Small intestine (tissue), 7 donors: ENCODE data around the gene HAUS8. TPM values are rescaled to one million over a fixed set of nuclear protein-coding genes. Genes with fewer than 3 reads are reported as not detected.
A peak's percentile ranks its signal among the peaks of the same experiment; 100 is the strongest.

Experiments
- DNase-seq, 2 donors: peaks; one replicate each; pipeline versions ENCODE4 v3.0.0 to v3.0.0-alpha.2; 2013
- FAIRE-seq: peaks from 2 replicates; lab custom pipeline; 2012; peaks lifted over from hg19 to GRCh38; lab: Jason Lieb, UNC
- H3K27ac ChIP-seq, 3 donors: one replicate each; pipeline ENCODE4 v1.5.1; 2013; ENCODE audit warnings: low read length in 2 of 3, mild to moderate bottlenecking in 2 of 3, control low read depth in 1 of 3, inconsistent platforms in 1 of 3, low read depth in 1 of 3, moderate library complexity in 1 of 3
- H3K27me3 ChIP-seq, 3 donors: one replicate each; pipeline ENCODE4 v1.6.1; 2013; ENCODE audit warnings: low read length in 3 of 3, inconsistent platforms in 1 of 3; ENCODE audit not compliant: control insufficient read depth in 3 of 3, insufficient read depth in 3 of 3
- H3K36me3 ChIP-seq, 3 donors: one replicate each; pipeline ENCODE4 v1.6.1; 2013; ENCODE audit warnings: low read length in 3 of 3, inconsistent platforms in 1 of 3, low read depth in 1 of 3, mild to moderate bottlenecking in 1 of 3, moderate library complexity in 1 of 3; ENCODE audit not compliant: control insufficient read depth in 3 of 3, insufficient read depth in 2 of 3
- H3K4me1 ChIP-seq, 3 donors: one replicate each; pipeline ENCODE4 v1.6.1; 2013; ENCODE audit warnings: low read length in 2 of 3, inconsistent platforms in 1 of 3, low read depth in 1 of 3, mild to moderate bottlenecking in 1 of 3, moderate library complexity in 1 of 3; ENCODE audit not compliant: control insufficient read depth in 3 of 3, insufficient read depth in 2 of 3
- H3K4me3 ChIP-seq, 3 donors: one replicate each; pipeline ENCODE4 v1.5.1; 2013; ENCODE audit warnings: low read length in 3 of 3, control low read depth in 1 of 3, inconsistent platforms in 1 of 3, low read depth in 1 of 3, mild to moderate bottlenecking in 1 of 3, moderate library complexity in 1 of 3
- H3K9me3 ChIP-seq, 2 donors: one replicate each; pipeline ENCODE4 v1.6.1; 2013; ENCODE audit warnings: low read depth in 1 of 2, low read length in 1 of 2; ENCODE audit not compliant: control insufficient read depth in 2 of 2, insufficient read depth in 1 of 2
- WGBS, 3 donors: extraction: QIAGEN DNeasy Blood & Tissue Kit; methylation state at CpG; one replicate each; pipeline ENCODE4 v1.1.7; 2013; 5-methylcytosine and 5-hydroxymethylcytosine counted together
- polyA plus RNA-seq, 4 donors: library from polyadenylated mRNA; stranded (reverse) in 3 of 4; unstranded in 1 of 4; fragments of 200-250 nt in 3 of 4; fragments of 120-200 nt in 1 of 4; gene quantifications; one replicate each; pipeline versions ENCODE4 v1.2.1 to v1.2.3, GENCODE V29; 2013
- donor health status: healthy with polysubstance abuse.
- donor health status: control.
- donor health status: control.
- donor health status: Bipolar disorder and iron deficiency.
- donor health status: healthy.

The HAUS8 gene
- polyA plus RNA-seq, 4 donors = 7.4 to 16.5 (median 13.2) TPM

- H3K27me3 ChIP-seq = no peaks in the 10 kb centered on the region
- DNase-seq (no peak), FAIRE-seq (no peak)
- no peak overlapping the region for H3K4me3 ChIP-seq
- H3K36me3 ChIP-seq = peaks cover 3 to 42% (median 4%) of the 10 kb centered on the region in 3 donors
- WGBS, 3 donors = 79 to 88% (median 86%) methylated on average over 16 of the region's 16 CpGs
- H3K9me3 ChIP-seq = no peaks in the 10 kb centered on the region
- no peak overlapping the region for H3K27ac ChIP-seq
- no peaks in the 10 kb centered on the region for H3K4me1 ChIP-seq
Observed at GRCh38 chr19:17048885-17049453, 26.3 kb downstream of the HAUS8 start.

DNA sequence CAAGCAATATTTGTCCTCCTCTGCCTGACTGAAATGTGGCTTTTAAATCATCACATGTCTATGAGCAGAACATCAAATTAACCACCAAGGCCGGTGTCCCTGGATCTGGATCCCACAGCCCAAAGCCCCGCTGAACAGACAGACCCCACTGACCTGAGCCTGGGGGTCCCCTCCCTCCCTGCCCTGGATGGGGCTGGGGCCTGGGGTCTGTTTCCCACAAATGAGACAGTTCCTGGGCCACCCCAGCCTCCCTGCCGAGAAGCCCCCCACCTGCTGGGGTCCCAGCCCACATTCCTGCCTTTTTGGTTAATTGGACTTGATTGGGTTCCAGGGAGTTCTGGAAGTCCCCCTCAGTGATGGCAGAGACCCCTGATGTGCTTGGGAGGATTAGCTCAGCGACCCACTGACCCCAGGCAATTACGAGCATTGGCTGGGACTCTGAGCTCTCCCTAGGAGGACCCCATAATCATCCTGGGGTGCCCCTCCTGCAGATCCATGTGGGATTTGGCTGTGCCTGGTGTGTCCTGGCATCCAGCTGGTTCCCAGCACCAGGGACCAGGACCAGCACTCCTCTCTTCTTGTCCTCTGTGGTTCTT is 29.2 kb downstream of the HAUS8 start:
- Histone ChIP-seq H3K27me3 (no peaks in the 10 kb centered on the region), H3K27ac (no peak overlapping the region), H3K36me3 (peaks cover 0 to 23% (median 0%) of the 10 kb centered on the region in 3 donors), H3K4me1 (peaks cover 0 to 7% (median 0%) of the 10 kb centered on the region in 3 donors), H3K4me3 (no peak overlapping the region), H3K9me3 (no peaks in the 10 kb centered on the region)
- 92 to 95% (median 93%) methylated on average over 5 of the region's 5 CpGs for WGBS, 3 donors
- FAIRE-seq (no peak), DNase-seq (no peak)

DNA sequence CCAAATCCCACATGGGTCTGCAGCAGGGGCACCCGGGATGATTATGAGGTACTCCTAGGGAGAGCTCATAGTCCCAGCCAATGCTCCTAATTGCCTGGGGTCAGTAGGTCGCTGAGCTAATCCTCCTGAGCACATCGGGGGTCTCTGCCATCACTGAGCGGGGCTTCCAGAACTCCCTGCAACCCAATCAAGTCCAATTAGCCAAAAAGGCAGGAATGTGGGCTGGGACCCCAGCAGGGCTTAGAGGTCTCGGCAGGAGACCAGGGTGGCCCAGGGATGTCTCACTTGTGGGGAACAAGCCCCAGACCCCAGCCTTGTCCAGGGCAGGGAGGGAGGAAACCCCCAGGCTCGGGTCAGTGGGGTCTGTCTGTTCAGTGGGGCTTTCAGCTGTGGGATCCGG is 31.5 kb downstream of the HAUS8 start:
- Histone ChIP-seq H3K4me3 (no peak overlapping the region), H3K27me3 (no peaks in the 10 kb centered on the region), H3K9me3 (no peaks in the 10 kb centered on the region), H3K36me3 (peaks cover 0 to 4% (median 0%) of the 10 kb centered on the region in 3 donors), H3K4me1 (peaks cover 0 to 7% (median 0%) of the 10 kb centered on the region in 3 donors), H3K27ac (no peak overlapping the region)
- FAIRE-seq (no peak), DNase-seq (no peak)
- 64 to 73% (median 70%) methylated on average over 7 of the region's 7 CpGs for WGBS, 3 donors

DNA sequence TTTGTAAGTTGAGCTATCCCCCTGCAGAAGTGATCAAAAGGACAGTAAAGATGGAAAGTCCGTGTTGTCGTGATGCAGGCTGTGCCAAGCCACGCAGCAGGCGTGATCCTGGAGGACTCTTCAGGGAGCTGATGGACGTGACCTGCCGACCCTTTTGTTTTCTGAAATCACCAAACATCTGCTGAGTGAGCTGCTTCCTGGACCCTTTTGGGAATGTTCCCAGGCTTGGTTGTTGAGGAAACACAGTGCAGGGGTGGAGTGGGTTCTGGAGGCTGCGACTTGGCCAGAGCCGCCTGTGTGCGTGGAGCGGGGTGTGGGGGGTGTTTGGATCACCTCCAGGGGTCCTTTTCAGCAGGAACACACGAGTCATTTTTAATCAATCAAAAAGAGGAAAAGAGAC is 33.3 kb downstream of the HAUS8 start:
- DNase-seq (peak in 1 of 2 donors; percentile 21), FAIRE-seq (no peak)
- no peaks in the 10 kb centered on the region for H3K9me3 ChIP-seq
- no peak overlapping the region for H3K4me3 ChIP-seq
- 31 to 46% (median 43%) methylated on average over 11 of the region's 11 CpGs for WGBS, 3 donors
- H3K27ac ChIP-seq = peak overlapping the region in 1 of 3 donors; percentile 40
- peaks cover 0 to 7% (median 0%) of the 10 kb centered on the region in 3 donors for H3K4me1 ChIP-seq
- H3K27me3 ChIP-seq = no peaks in the 10 kb centered on the region
- H3K36me3 ChIP-seq = no peaks in the 10 kb centered on the region

DNA sequence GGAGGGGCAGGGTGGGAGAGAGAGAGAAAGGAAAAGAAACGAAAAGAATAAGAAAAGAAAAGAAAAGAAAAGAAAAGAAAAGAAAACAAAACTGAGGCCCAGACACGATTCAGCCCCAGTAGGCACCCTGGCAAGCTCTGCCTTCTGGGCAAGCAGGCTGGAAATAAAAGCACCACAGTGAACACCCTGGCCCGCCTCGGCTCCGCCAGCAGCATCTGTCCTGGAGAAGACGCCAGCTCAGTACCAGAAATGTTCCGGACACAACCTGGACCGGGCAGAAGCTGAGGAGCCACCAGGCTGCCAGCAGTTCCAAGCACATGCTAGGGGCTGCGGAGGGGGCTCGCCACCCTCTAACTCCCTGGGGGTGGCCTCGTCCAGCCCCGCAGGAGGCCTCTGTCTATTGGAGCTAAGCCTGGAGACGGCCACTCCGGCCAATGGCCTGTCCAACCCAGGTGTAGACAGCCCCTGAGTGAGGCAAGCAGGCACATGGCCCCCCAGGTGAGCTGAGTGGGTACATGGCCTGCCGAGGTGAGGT is 37.2 kb downstream of the HAUS8 start:
- no peaks in the 10 kb centered on the region for H3K27me3 ChIP-seq
- FAIRE-seq (no peak), DNase-seq (no peak)
- no peak overlapping the region for H3K4me3 ChIP-seq
- H3K36me3 ChIP-seq = no peaks in the 10 kb centered on the region
- H3K27ac ChIP-seq = no peak overlapping the region
- no peaks in the 10 kb centered on the region for H3K9me3 ChIP-seq
- 79 to 83% (median 81%) methylated on average over 15 of the region's 15 CpGs for WGBS, 3 donors
- H3K4me1 ChIP-seq = peaks cover 0 to 7% (median 0%) of the 10 kb centered on the region in 3 donors

- no peak for FAIRE-seq
- 74 to 86% (median 80%) methylated on average over 6 of the region's 6 CpGs for WGBS, 3 donors
- no peak overlapping the region for H3K27ac ChIP-seq
- H3K9me3 ChIP-seq = no peaks in the 10 kb centered on the region
- H3K4me3 ChIP-seq = no peak overlapping the region
- no peaks in the 10 kb centered on the region for H3K27me3 ChIP-seq
- no peaks in the 10 kb centered on the region for H3K36me3 ChIP-seq
- peaks cover 0 to 6% (median 0%) of the 10 kb centered on the region in 3 donors for H3K4me1 ChIP-seq
- DNase-seq = no peak
Observed at GRCh38 chr19:17037184-17037583, 38.1 kb downstream of the HAUS8 start.

- Histone ChIP-seq H3K4me3 (no peak overlapping the region), H3K27me3 (no peaks in the 10 kb centered on the region), H3K27ac (no peak overlapping the region), H3K36me3 (no peaks in the 10 kb centered on the region), H3K9me3 (no peaks in the 10 kb centered on the region), H3K4me1 (peaks cover 0 to under 1% (median 0%) of the 10 kb centered on the region in 3 donors)
- FAIRE-seq (no peak), DNase-seq (no peak)
- 82 to 88% (median 87%) methylated on average over 4 of the region's 4 CpGs for WGBS, 3 donors
Observed at GRCh38 chr19:17036640-17037039, 38.6 kb downstream of the HAUS8 start.

- H3K27me3 ChIP-seq = no peaks in the 10 kb centered on the region
- H3K4me3 ChIP-seq = no peak overlapping the region
- no peaks in the 10 kb centered on the region for H3K36me3 ChIP-seq
- no peaks in the 10 kb centered on the region for H3K4me1 ChIP-seq
- FAIRE-seq (no peak), DNase-seq (no peak)
- 74 to 77% (median 77%) methylated on average over 15 of the region's 15 CpGs for WGBS, 3 donors
- H3K9me3 ChIP-seq = no peaks in the 10 kb centered on the region
- H3K27ac ChIP-seq = no peak overlapping the region
Observed at GRCh38 chr19:17035842-17036424, 39.3 kb downstream of the HAUS8 start.
